Nephron progenitor cell (in vitro differentiated cells): ENCODE results near the gene RMRP.
"Not testable (repeated sequence)": the region's sequence is repeated elsewhere in the genome, so short reads cannot be mapped to it uniquely, and the experiment has no call there.

Experiments
- DNase-seq: peaks from one replicate; pipeline ENCODE4 v3.0.0; 2021
- H3K27ac Mint-ChIP-seq: 2 replicates; pipeline ENCODE4 v1.8.0; 2021; ENCODE audit warnings: mild to moderate bottlenecking, moderate library complexity, mixed read lengths
- H3K27me3 Mint-ChIP-seq: 2 replicates; pipeline ENCODE4 v1.8.0; 2021; ENCODE audit warnings: mild to moderate bottlenecking, low read depth, mixed read lengths; ENCODE audit not compliant: poor library complexity
- H3K36me3 Mint-ChIP-seq: 2 replicates; pipeline ENCODE4 v1.8.0; 2021; ENCODE audit warnings: low read depth, mixed read lengths
- H3K4me1 Mint-ChIP-seq: 2 replicates; pipeline ENCODE4 v1.8.0; 2021; ENCODE audit warnings: mixed read lengths
- H3K4me3 Mint-ChIP-seq: 2 replicates; pipeline ENCODE4 v1.8.0; 2021; ENCODE audit warnings: mild to moderate bottlenecking, moderate library complexity, mixed read lengths
- H3K9me3 Mint-ChIP-seq: 2 replicates; pipeline ENCODE4 v1.8.0; 2021; ENCODE audit warnings: mild to moderate bottlenecking, moderate library complexity, mixed read lengths
- TF ChIP-seq, protein P1 (sequence below): fragments of 200-600 bp; sonication (generic); IDR thresholded peaks from 2 replicates; pipeline ENCODE4 v1.5.0; 2021; ENCODE audit warnings: antibody characterized with exemption

The RMRP gene

DNA sequence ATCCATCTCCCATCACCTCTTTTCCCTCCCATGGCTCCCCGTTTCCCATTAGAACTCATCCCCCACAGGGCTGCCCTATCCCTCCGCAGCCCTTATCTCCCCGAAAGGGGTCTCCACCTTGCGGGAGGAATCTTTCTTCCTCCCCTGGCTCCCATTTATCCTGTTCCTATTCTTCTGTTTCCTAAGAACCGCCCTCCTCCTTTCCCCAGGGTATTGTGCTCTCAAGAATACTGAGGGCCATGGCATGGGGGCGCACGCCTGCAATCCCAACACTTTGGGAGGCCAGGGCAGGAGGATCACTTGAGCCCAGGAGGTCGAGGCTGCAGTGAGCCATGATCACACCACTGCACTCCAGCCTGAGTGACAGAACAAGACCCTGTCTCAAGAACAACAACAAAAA is 40.3 kb downstream of the RMRP start:
- no peak overlapping the region for H3K27ac Mint-ChIP-seq
- TF ChIP-seq, protein P1, sequence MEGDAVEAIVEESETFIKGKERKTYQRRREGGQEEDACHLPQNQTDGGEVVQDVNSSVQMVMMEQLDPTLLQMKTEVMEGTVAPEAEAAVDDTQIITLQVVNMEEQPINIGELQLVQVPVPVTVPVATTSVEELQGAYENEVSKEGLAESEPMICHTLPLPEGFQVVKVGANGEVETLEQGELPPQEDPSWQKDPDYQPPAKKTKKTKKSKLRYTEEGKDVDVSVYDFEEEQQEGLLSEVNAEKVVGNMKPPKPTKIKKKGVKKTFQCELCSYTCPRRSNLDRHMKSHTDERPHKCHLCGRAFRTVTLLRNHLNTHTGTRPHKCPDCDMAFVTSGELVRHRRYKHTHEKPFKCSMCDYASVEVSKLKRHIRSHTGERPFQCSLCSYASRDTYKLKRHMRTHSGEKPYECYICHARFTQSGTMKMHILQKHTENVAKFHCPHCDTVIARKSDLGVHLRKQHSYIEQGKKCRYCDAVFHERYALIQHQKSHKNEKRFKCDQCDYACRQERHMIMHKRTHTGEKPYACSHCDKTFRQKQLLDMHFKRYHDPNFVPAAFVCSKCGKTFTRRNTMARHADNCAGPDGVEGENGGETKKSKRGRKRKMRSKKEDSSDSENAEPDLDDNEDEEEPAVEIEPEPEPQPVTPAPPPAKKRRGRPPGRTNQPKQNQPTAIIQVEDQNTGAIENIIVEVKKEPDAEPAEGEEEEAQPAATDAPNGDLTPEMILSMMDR = no peak
- no peaks in the 10 kb centered on the region for H3K9me3 Mint-ChIP-seq
- no peaks in the 10 kb centered on the region for H3K36me3 Mint-ChIP-seq
- no peak for DNase-seq
- H3K27me3 Mint-ChIP-seq = peaks cover 80% of the 10 kb centered on the region
- H3K4me1 Mint-ChIP-seq = peaks cover 23% of the 10 kb centered on the region
- H3K4me3 Mint-ChIP-seq = peak overlapping the region; percentile 77

DNA sequence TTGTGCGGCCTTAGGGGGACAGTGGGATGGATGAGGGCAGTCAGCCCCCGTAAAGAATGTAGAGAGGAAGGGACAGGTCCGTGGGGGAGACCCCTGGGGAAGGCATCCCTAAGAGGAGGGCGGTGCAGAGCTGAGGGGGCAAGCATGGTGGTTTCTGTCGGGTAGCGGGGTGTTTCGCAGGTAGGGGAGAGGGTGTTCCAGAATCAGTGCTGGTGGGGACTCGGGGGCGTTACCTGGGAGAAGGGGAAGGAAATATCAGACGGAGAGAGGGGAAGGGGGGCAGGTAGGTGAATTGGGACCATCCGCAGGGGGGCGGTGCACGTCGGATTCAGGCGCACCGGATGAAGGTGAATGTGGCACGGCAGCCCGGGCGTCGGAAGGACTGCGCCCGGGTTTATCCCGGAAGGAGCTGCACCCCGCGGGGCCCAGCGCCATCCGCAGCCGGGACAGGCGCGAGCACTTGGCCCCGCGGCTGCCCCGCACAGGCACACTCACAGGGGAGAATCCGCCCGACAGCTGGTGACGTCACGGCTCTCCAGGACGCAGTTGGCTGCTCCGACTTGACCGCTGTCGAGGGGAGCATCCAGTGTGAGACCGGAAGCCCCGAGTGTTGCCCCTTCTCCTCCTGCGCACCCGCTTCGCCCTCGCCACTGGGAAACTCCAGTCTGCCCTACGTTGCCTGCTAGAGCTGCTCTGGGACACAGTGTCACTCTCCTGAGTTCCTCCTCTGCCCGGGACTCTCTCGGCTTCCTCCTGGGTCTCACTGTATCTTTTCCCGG is 40.9 kb downstream of the RMRP start:
- no peak overlapping the region for H3K27ac Mint-ChIP-seq
- H3K4me1 Mint-ChIP-seq = peaks cover 23% of the 10 kb centered on the region
- H3K4me3 Mint-ChIP-seq = peak overlapping the region; percentile 77
- TF ChIP-seq, protein P1 = no peak
- no peaks in the 10 kb centered on the region for H3K9me3 Mint-ChIP-seq
- peaks cover 84% of the 10 kb centered on the region for H3K27me3 Mint-ChIP-seq
- peak; percentile 75 for DNase-seq
- H3K36me3 Mint-ChIP-seq = no peaks in the 10 kb centered on the region

DNA sequence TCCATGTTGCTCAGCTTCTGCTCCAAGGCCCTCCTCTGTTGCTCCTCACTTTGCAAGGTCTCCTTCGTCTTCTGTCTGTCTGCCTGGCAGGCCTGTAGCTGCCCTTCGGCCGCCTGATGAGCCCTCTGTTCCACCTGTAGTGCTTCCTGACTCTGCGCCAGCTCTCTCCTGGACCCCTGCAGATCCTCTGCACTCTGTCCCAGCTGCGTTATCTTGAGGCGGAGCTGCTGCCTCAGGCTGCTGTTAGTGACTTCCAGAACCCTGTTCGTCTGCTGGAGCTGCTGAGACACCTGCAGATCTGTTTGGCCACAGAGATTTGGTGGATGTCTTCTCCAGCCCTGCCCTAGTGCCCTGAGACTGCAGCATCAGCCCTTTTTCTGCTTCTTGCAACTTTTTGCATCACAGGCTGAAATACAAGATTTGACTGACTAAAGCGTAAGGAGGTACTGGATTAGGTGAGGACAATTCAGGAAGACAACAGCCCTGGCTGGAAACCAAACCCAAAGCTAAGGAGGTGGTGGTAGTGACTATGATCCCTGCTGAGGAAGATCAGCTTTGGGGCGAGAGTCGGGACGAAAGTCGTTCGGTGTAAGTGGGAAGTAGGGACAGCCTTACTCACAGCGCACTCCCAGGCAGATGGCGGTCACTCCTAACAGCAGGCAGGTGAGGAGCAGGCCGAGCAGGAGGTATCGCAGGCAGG is 41.7 kb downstream of the RMRP start:
- Mint-ChIP-seq H3K9me3 (no peaks in the 10 kb centered on the region), H3K27me3 (peaks cover 83% of the 10 kb centered on the region), H3K36me3 (no peaks in the 10 kb centered on the region), H3K4me1 (peaks cover 23% of the 10 kb centered on the region), H3K27ac (no peak overlapping the region), H3K4me3 (peak overlapping the region; percentile 72)
- TF ChIP-seq, protein P1 = no peak
- no peak for DNase-seq

GRCh38 chr9:35612843-35613242 is 45.0 kb downstream of the RMRP start:
- Mint-ChIP-seq H3K9me3 (no peaks in the 10 kb centered on the region), H3K27me3 (peaks cover 64% of the 10 kb centered on the region), H3K27ac (no peak overlapping the region)

DNA sequence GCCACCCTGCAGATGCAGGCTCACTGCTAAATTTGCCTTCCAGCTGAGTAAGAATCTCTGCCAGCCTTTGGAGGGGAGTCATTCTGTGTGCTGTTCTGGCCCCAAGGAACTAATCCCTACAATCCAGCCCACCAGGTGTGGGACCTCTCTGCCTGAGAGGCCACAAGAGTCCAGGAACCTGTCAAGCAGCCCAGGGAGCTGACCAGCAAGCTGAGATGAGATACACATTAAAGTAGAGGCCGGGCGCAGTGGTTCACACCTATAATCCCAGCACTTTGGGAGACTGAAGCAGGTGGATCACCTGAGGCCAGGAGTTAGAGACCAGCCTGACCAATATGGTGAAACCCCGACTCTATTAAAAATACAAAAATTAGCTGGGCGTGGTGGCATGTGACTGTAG is 45.8 kb downstream of the RMRP start:
- Mint-ChIP-seq H3K27me3 (peaks cover 56% of the 10 kb centered on the region), H3K4me1 (peaks cover 12% of the 10 kb centered on the region), H3K36me3 (peaks cover 11% of the 10 kb centered on the region)
- not testable (repeated sequence) for DNase-seq, H3K9me3 Mint-ChIP-seq, H3K27ac Mint-ChIP-seq, H3K4me3 Mint-ChIP-seq

More at GRCh38 chr9:35612843-35613242, 45.0 kb downstream of the RMRP start:
- peaks cover 7% of the 10 kb centered on the region for H3K4me1 Mint-ChIP-seq
- DNase-seq = no peak
- H3K36me3 Mint-ChIP-seq = peaks cover 6% of the 10 kb centered on the region
- H3K4me3 Mint-ChIP-seq = no peak overlapping the region
- TF ChIP-seq, protein P1 = no peak

DNA sequence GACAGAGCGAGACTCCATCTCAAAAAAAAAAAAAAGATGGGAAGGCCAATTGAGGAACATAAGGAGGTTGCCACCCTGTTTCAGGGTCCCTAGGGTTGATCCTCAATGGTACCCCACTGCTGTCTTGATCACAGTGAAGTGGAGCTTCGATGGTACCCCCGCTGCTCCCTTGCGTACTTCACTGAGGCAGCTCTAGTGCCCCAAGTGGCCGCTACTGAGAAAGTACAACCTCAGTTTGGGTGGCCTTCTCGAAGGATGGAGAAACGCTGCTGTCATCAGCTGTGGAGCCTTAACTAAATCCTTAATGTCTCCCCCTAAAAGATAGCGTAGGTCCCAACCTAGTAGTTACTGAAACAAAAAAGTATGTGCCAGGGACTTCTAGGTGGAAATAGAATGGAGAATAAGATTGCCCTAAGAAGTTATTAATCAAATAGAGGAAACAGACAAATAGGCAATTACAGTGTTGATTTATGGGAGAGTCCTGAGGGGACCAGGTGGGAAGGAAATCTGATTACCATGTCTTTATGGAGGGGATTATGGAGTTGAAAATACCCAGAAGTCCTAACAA is 46.5 kb downstream of the RMRP start:
- Mint-ChIP-seq H3K9me3 (no peaks in the 10 kb centered on the region), H3K27me3 (peaks cover 49% of the 10 kb centered on the region), H3K36me3 (peaks cover 11% of the 10 kb centered on the region), H3K4me1 (peaks cover 15% of the 10 kb centered on the region), H3K27ac (no peak overlapping the region), H3K4me3 (no peak overlapping the region)
- TF ChIP-seq, protein P1 = peak; percentile 54
- DNase-seq = peak; percentile 49
